Pancreas (tissue), 10 donors: ENCODE results near the gene STIP1. TPM values are rescaled to one million over a fixed set of nuclear protein-coding genes. Genes with fewer than 3 reads are reported as not detected.

Source experiments
- ATAC-seq, 4 donors: fragments of 200-7000 bp; cut with Tn5 transposase; one replicate each; pipeline versions ENCODE4 v1.8.0 to v1.9.1; 2020; ENCODE audit warnings: mild to moderate bottlenecking in 4 of 4, moderate library complexity in 4 of 4
- DNase-seq, 6 donors: peaks; one replicate each; pipeline ENCODE4 v3.0.0-alpha.2; 2020
- FAIRE-seq: peaks from 2 replicates; lab custom pipeline; 2012; peaks lifted over from hg19 to GRCh38; lab: Jason Lieb, UNC
- H3K27ac ChIP-seq, 4 donors: fragments of 200-600 bp; sonication (generic); 1 replicate in 3 of 4; 2 replicates in 1 of 4; pipeline versions ENCODE4 v1.5.0 to v1.8.0; 2020
- H3K27me3 ChIP-seq, 4 donors: fragments of 200-600 bp; one replicate each; pipeline ENCODE4 v1.8.0; 2021
- H3K36me3 ChIP-seq, 3 donors: fragments of 200-600 bp; sonication (generic) in 1 of 3; one replicate each; pipeline versions ENCODE4 v1.5.0 to v1.8.0; 2020 to 2021
- H3K4me1 ChIP-seq, 3 donors: fragments of 200-600 bp; one replicate each; pipeline ENCODE4 v1.8.0; 2021
- H3K4me3 ChIP-seq, 4 donors: fragments of 200-600 bp; sonication (generic) in 2 of 4; one replicate each; pipeline versions ENCODE4 v1.5.0 to v1.8.0; 2020 to 2021
- H3K9me3 ChIP-seq, 4 donors: fragments of 200-600 bp; one replicate each; pipeline ENCODE4 v1.8.0; 2021
- CTCF ChIP-seq, 4 donors: fragments of 200-600 bp; sonication (generic) in 3 of 4; IDR thresholded peaks; one replicate each; pipeline versions ENCODE4 v1.5.0 to v1.8.0; 2021; ENCODE audit warnings: antibody characterized with exemption in 4 of 4
- WGBS, 2 donors: extraction: QIAGEN DNeasy Blood & Tissue Kit; methylation state at CpG; one replicate each; pipeline ENCODE4 v1.1.7; 2013; 5-methylcytosine and 5-hydroxymethylcytosine counted together
- intact Hi-C, 3 donors: fragments of 100-400 bp; cut with DNase I; formaldehyde crosslinking; loops; one replicate each; pipeline versions ENCODE4 v1.11.1 to v1.14.2; 2022
- polyA plus RNA-seq, 2 donors: library from polyadenylated mRNA; stranded (reverse); fragments of 200-250 nt; gene quantifications; one replicate each; pipeline ENCODE4 v1.2.3, GENCODE V29; 2013
- total RNA-seq, 6 donors: library from RNA; stranded (reverse); fragmentation: NEBNext Ultra II Directional in 4 of 6; extraction: Animal tissue kit (Norgen Biotek cat#: 25700) in 4 of 6; gene quantifications; one replicate each; pipeline versions ENCODE4 v1.2.1 to v1.2.4, GENCODE V29; 2021 to 2023
- donor health status: healthy with polysubstance abuse.
- donor health status: DM: no; HTN: no; CAD: no; lungs with moderate emphysema.
- donor health status: DM: no; HTN: no; CAD: no.
- donor health status: control.
- donor health status: control.
- donor health status: Bipolar disorder and iron deficiency.
- donor health status: DM: yes; HTN: yes; CAD: no.
- donor health status: DM: no; HTN: no; CAD: no.
- donor health status: DM: no; HTN: no; CAD: no.
- donor health status: DM: yes; HTN: yes; CAD: no.

STIP1 gene
- total and polyA plus RNA-seq, 8 donors = 23.7 to 73.0 (median 37.8) TPM

- intact Hi-C loops = no loop called here
- H3K9me3 ChIP-seq = no peaks in the 10 kb centered on the region
- FAIRE-seq = no peak
- H3K27ac ChIP-seq = no peak overlapping the region
- no peak for DNase-seq
- no peak for ATAC-seq
- H3K4me1 ChIP-seq = peaks cover 0 to 9% (median 3%) of the 10 kb centered on the region in 3 donors
- no peak for TF ChIP-seq CTCF (IDR thresholded peaks at IDR 0.05)
- WGBS, 2 donors = 91 to 94% methylated on average over 5 of the region's 5 CpGs
- H3K4me3 ChIP-seq = no peak overlapping the region
- H3K27me3 ChIP-seq = no peaks in the 10 kb centered on the region
- peaks cover 15 to 48% (median 42%) of the 10 kb centered on the region in 3 donors for H3K36me3 ChIP-seq
Observed at GRCh38 chr11:64192434-64192833, 6.5 kb downstream of the STIP1 start.

GRCh38 chr11:64196626-64197025, 10.7 kb downstream of the STIP1 start:
- no peak overlapping the region for H3K4me3 ChIP-seq
- no peak for ATAC-seq
- FAIRE-seq = no peak
- DNase-seq = no peak
- H3K27ac ChIP-seq = no peak overlapping the region
- peaks cover 19 to 69% (median 52%) of the 10 kb centered on the region in 3 donors for H3K36me3 ChIP-seq
- no peaks in the 10 kb centered on the region for H3K9me3 ChIP-seq
- WGBS, 2 donors = 85 to 90% methylated on average over 9 of the region's 9 CpGs
- TF ChIP-seq CTCF (IDR thresholded peaks at IDR 0.05) = no peak
- no peaks in the 10 kb centered on the region for H3K27me3 ChIP-seq
- H3K4me1 ChIP-seq = no peaks in the 10 kb centered on the region
- intact Hi-C loops = no loop called here

DNA sequence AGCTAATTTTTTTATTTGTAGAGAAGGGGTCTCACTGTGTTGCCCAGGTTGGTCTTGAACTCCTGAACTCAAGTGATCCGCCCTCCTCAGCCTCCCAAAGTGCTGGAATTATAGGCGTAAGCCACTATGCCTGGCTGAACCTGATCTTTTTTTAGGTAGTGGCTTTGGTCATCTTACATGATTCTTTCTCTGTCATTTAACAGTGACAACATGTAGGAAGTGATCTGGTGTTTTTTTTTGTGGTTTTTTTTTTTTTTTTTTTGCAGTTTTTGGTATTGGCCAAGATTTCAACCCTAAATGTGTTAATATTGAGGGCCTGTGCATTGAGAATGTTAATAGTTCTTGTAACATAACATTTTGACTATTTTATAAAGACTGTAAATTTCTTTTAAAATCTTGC, 12.5 kb downstream of the STIP1 start:
- no peaks in the 10 kb centered on the region for H3K27me3 ChIP-seq
- DNase-seq (no peak), FAIRE-seq (no peak), ATAC-seq (no peak)
- WGBS, 2 donors = 93 to 96% methylated on average over 2 of the region's 2 CpGs
- H3K36me3 ChIP-seq = peaks cover 19 to 75% (median 55%) of the 10 kb centered on the region in 3 donors
- no peak overlapping the region for H3K4me3 ChIP-seq
- H3K27ac ChIP-seq = no peak overlapping the region
- TF ChIP-seq CTCF (IDR thresholded peaks at IDR 0.05) = no peak
- no peaks in the 10 kb centered on the region for H3K9me3 ChIP-seq
- intact Hi-C loops = no loop called here
- no peaks in the 10 kb centered on the region for H3K4me1 ChIP-seq

- H3K4me1 ChIP-seq = peaks cover 0 to 3% (median 0%) of the 10 kb centered on the region in 3 donors
- 56 to 65% methylated on average over 3 of the region's 3 CpGs for WGBS, 2 donors
- H3K9me3 ChIP-seq = no peaks in the 10 kb centered on the region
- no peak overlapping the region for H3K27ac ChIP-seq
- no peak for TF ChIP-seq CTCF (IDR thresholded peaks at IDR 0.05)
- no peaks in the 10 kb centered on the region for H3K27me3 ChIP-seq
- no peak overlapping the region for H3K4me3 ChIP-seq
- FAIRE-seq = no peak
- no peak for DNase-seq
- ATAC-seq = no peak
- intact Hi-C loops = loop anchor here in 1 of 3 donors (10.0 kb wide), 1 partner anchor 93 kb away; the partner anchor contains the start of gene KCNK4
- H3K36me3 ChIP-seq = peaks cover 7 to 52% (median 35%) of the 10 kb centered on the region in 3 donors
Observed at GRCh38 chr11:64201543-64201942, 15.6 kb downstream of the STIP1 start.

DNA sequence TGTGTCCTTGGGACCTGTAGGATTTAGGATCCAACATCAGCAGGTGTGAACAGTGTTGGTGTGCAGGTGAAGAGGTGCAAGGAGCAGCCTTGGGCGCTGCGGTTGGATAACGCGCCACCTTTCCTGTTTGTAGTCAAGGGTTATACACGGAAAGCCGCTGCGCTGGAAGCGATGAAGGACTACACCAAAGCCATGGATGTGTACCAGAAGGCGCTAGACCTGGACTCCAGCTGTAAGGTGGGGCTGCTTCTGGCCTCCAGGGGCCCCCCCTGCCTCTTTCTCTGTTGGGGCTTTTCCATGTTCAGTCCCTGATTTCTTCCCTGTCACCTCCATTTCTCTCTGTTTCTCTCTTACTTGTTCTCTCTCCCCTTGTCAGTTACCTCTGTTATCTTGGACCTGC, 17.0 kb downstream of the STIP1 start:
- Histone ChIP-seq H3K9me3 (no peaks in the 10 kb centered on the region), H3K36me3 (peaks cover 4 to 38% (median 20%) of the 10 kb centered on the region in 3 donors), H3K27ac (no peak overlapping the region), H3K27me3 (no peaks in the 10 kb centered on the region), H3K4me1 (peaks cover 0 to 3% (median 0%) of the 10 kb centered on the region in 3 donors), H3K4me3 (no peak overlapping the region)
- intact Hi-C loops = loop anchor here in 1 of 3 donors (10.0 kb wide), 1 partner anchor 92 kb away; the partner anchor contains the start of gene KCNK4
- no peak for TF ChIP-seq CTCF (IDR thresholded peaks at IDR 0.05)
- ATAC-seq (no peak), FAIRE-seq (no peak), DNase-seq (no peak)
- 89% methylated on average over 9 of the region's 9 CpGs for WGBS, 2 donors
